Fibroblast of mammary gland (primary cell): ENCODE data around the gene GCNT1.

Experiments used
- DNase-seq: peaks from one replicate; pipeline ENCODE4 v3.0.0-alpha.2; 2010; ENCODE audit warnings: low read depth
- H3K4me3 ChIP-seq: 2 replicates; pipeline ENCODE4 v1.5.1; 2011; ENCODE audit warnings: low read depth, mild to moderate bottlenecking, low read length, moderate library complexity; ENCODE audit not compliant: control insufficient read depth
- CTCF ChIP-seq: conservative IDR thresholded peaks from 2 replicates; pipeline ENCODE4 v1.5.1; 2011; ENCODE audit warnings: low read depth, low read length, inconsistent platforms; ENCODE audit not compliant: control insufficient read depth, insufficient read depth

The GCNT1 gene

GRCh38 chr9:76454311-76454710 lies 4.7 kb upstream of the GCNT1 start:
- no peak overlapping the region for H3K4me3 ChIP-seq
- DNase-seq, result no peak
- no peak for TF ChIP-seq CTCF

- DNase-seq, result peak; percentile 18
- TF ChIP-seq CTCF, result no peak
- H3K4me3 ChIP-seq, result no peak overlapping the region
These were observed 2.6 kb upstream of the GCNT1 start for GRCh38 chr9:76456202-76456926.

- TF ChIP-seq CTCF, result peak; percentile 41
- DNase-seq, result peak; percentile 66
- H3K4me3 ChIP-seq, result peak overlapping the region; percentile 98
These were observed 983 bp downstream of the GCNT1 start for GRCh38 chr9:76459694-76460635.

GRCh38 chr9:76462126-76462525 lies 3.1 kb downstream of the GCNT1 start:
- H3K4me3 ChIP-seq, result no peak overlapping the region
- no peak for TF ChIP-seq CTCF
- DNase-seq, result no peak

GRCh38 chr9:76463211-76463610 lies 4.2 kb downstream of the GCNT1 start:
- TF ChIP-seq CTCF, result no peak
- DNase-seq, result no peak
- no peak overlapping the region for H3K4me3 ChIP-seq

GRCh38 chr9:76464706-76465105 lies 5.7 kb downstream of the GCNT1 start:
- no peak overlapping the region for H3K4me3 ChIP-seq
- TF ChIP-seq CTCF, result no peak
- DNase-seq, result no peak
